ENCODE measurements around the gene GPNMB. TPM values are rescaled to one million over a fixed set of nuclear protein-coding genes. Genes with fewer than 3 reads are reported as not detected.
"Not testable (repeated sequence)": the region's sequence is repeated elsewhere in the genome, so short reads cannot be mapped to it uniquely, and the experiment has no call there.

GPNMB gene
- total RNA-seq, 6 donors from 2014 or later: 68.5 to 309 (median 159) TPM

DNA sequence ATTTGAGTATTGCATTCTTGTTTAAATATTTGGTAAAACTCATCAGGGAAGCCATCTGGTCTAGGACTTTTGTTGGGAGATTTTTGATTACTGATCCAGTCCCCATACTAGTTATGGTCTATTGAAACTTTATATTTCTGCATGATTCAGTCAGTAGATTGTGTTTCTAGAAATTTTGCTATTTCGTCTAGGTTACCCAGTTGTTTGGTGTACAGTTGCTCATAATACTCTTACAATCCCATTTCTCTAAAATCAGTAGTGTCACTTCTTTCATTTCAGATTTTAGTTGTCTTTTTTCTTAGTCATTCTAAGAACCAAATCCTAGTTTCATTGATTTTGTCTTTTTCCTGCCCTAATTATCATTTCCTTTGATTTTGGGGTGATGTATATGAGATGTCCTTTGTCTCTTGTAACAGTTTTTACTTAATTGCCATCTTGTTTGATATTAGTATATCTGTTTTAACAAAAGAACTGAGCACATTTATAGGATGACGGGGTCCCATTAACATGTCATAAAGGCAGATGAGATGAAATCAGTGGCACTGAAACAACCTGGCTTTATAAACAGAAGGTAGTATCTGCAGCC lies 60.5 kb downstream of the GPNMB start:
- no peaks in the 10 kb centered on the region for H3K27me3 ChIP-seq
- ATAC-seq (ENCODE audit: low FRiP score in 2 of 2) (no peak), DNase-seq (no peak)
- H3K9me3 ChIP-seq: no peaks in the 10 kb centered on the region
- H3K27ac ChIP-seq: no peak overlapping the region
- no peak for TF ChIP-seq EP300 (IDR thresholded peaks at IDR 0.05)
- no peak for TF ChIP-seq POLR2A (IDR thresholded peaks at IDR 0.05)
- no peak for TF ChIP-seq CTCF (IDR thresholded peaks at IDR 0.05)
- no peak for TF ChIP-seq POLR2AphosphoS5 (IDR thresholded peaks at IDR 0.05)
- H3K4me1 ChIP-seq: peaks cover 2 to 12% (median 8%) of the 10 kb centered on the region in 4 donors
- H3K36me3 ChIP-seq: peaks cover 18 to 51% (median 27%) of the 10 kb centered on the region in 4 donors
- 97% methylated on average over 2 of the region's 2 CpGs for WGBS, 2 donors
- H3K4me3 ChIP-seq: no peak overlapping the region

DNA sequence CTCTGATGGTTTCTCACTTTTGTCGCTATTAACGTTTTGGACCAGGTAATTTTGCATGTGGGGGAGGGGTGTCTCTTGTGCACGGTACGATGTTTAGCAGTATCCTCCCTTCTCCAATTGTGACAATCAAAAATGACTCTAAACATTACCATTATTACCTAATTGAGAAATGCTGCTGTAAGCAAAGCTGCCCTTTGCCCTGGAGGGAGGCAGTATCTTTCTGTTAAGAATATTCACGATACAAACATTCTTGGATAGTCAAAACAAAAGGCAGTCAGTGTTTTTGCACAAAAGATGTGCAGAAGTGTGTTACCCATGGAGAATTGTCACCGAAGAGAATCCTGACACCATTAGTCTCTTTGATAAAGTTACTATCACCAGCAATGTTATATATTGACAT lies 62.2 kb downstream of the GPNMB start:
- Histone ChIP-seq H3K36me3 (peaks cover 18 to 38% (median 25%) of the 10 kb centered on the region in 4 donors), H3K9me3 (no peaks in the 10 kb centered on the region), H3K27ac (no peak overlapping the region), H3K27me3 (no peaks in the 10 kb centered on the region), H3K4me3 (no peak overlapping the region), H3K4me1 (no peaks in the 10 kb centered on the region)
- DNase-seq (no peak), ATAC-seq (ENCODE audit: low FRiP score in 2 of 2) (no peak)
- 91% methylated on average over 6 of the region's 6 CpGs for WGBS, 2 donors
- TF ChIP-seq EP300 (IDR thresholded peaks at IDR 0.05) (no peak), POLR2A (IDR thresholded peaks at IDR 0.05) (no peak), CTCF (IDR thresholded peaks at IDR 0.05) (no peak), POLR2AphosphoS5 (IDR thresholded peaks at IDR 0.05) (no peak)

DNA sequence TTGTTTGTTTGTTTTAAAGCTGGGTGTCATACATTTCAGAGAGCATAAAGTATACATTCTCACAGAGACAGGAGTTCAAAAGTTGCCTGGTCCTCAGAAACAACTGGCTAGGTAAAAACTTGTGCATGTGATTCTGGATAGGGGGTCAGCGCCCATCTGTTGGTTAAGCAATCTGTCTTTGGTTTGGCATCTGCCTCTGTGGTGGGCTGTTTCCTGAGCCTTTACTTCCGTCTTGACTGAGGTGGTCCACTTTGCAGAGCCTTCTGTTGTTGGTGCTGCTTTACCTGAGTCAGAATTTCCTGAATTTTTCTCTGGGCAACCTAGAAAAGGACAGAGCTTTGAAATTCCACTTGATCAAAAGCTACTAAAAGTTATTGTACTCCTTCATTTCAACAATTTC lies 65.6 kb downstream of the GPNMB start:
- H3K4me3 ChIP-seq; ATAC-seq (ENCODE audit: low FRiP score in 2 of 2): not testable (repeated sequence)
- WGBS, 2 donors: 74 to 80% methylated on average over 2 of the region's 2 CpGs

DNA sequence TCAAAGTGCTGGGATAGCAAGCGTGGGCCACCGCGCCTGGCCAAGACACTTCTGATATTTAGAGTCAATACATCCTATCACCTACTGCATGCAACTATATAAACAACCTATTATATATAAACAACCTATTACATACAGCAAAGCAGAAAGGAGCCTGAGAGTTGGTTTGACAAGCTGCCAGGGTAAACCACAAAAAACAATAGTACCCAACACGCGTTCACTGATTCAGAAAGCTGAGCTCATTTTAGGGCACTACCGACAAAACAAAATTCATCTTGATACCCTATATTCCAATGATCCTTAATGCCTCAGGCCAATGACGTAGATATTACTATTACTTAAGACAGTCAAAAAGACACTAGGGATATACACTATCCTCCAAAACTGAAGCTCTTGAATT lies 68.8 kb downstream of the GPNMB start:
- Histone ChIP-seq H3K9me3 (no peaks in the 10 kb centered on the region), H3K4me3 (no peak overlapping the region), H3K36me3 (peaks cover 0 to 9% (median 3%) of the 10 kb centered on the region in 4 donors), H3K27me3 (no peaks in the 10 kb centered on the region), H3K27ac (no peak overlapping the region), H3K4me1 (no peaks in the 10 kb centered on the region)
- 76 to 82% methylated on average over 7 of the region's 7 CpGs for WGBS, 2 donors
- no peak for TF ChIP-seq CTCF (IDR thresholded peaks at IDR 0.05)
- TF ChIP-seq POLR2AphosphoS5 (IDR thresholded peaks at IDR 0.05): no peak
- no peak for TF ChIP-seq POLR2A (IDR thresholded peaks at IDR 0.05)
- no peak for TF ChIP-seq EP300 (IDR thresholded peaks at IDR 0.05)
- no peak for DNase-seq
- ATAC-seq (ENCODE audit: low FRiP score in 2 of 2): no peak

More for the DNA sequence above, 65.6 kb downstream of the GPNMB start:
- H3K27ac ChIP-seq, DNase-seq, H3K4me1 ChIP-seq, H3K9me3 ChIP-seq, H3K27me3 ChIP-seq: not testable (repeated sequence)
- H3K36me3 ChIP-seq: peaks cover 15 to 38% (median 24%) of the 10 kb centered on the region in 4 donors

Other genes starting within 250 kb of the GPNMB start
- 10 to 100 TPM; 16.4 to 43.6 (median 38.8) TPM for gene HYCC1, start 232.6 kb upstream of the GPNMB start, total RNA-seq
- 10 to 100 TPM; 18.6 to 43.8 (median 23.9) TPM for gene KLHL7, start 141.0 kb upstream of the GPNMB start, total RNA-seq
- gene NUP42, start 64.7 kb upstream of the GPNMB start, total RNA-seq: 10 to 100 TPM; 25.2 to 77.5 (median 32.9) TPM
- gene MALSU1, start 52.6 kb downstream of the GPNMB start, total RNA-seq: 10 to 100 TPM; 30.5 to 63.2 (median 44.6) TPM
- 1 to 10 TPM in 2 of 6 donors, under 1 TPM in 2, not detected in 2; 0.91 to 1.5 (median 1.1) TPM for gene IGF2BP3, start 223.7 kb downstream of the GPNMB start, total RNA-seq